ENCODE results near the gene DLG3.

DLG3 gene

DNA sequence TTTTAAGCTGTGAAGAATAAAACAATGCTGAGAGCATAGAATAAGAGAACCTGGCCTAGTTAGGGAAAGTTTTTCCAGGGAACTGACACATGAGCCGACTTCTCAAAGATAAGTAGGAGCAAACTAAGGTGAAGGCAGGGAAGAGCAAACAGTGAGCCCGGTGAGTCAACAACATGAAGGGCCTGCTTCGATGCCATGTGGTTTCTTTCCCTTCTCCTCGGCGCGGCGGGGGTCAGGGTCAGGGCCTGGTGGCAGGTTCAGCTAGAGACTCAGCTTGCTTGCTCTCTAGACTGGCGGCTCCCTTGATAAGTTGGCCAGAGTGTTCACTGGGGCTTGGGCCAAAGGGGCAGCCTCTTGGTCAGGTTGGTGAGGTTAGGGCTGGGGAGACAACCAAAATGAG, 81.1 kb downstream of the DLG3 start:
- no peak for DNase-seq

- no peak for DNase-seq
Measured at GRCh38 chrX:70527053-70527452, 82.4 kb downstream of the DLG3 start.

- no peak for DNase-seq
Measured at GRCh38 chrX:70527610-70528345, 83.1 kb downstream of the DLG3 start.

DNA sequence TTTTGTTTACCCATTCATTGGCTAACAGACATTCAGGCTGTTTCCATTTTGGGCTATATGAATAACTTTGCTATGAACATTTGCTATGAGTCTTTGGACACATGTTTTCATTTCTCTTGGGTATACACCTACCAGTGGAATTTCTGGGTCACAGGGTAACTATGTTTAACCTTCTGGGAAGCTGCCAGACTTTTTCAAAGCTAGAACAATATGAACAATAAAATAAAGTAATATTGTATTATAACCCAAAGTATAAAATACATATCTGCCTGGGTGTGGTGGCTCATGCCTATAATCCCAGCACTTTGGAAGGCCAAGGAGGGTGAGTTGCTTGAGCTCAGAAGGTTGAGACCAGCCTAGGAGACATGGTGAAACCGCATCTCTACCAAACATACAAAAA, 90.6 kb downstream of the DLG3 start:
- no peak for DNase-seq

GRCh38 chrX:70549429-70549828, 104.8 kb downstream of the DLG3 start:
- DNase-seq, result no peak

DNA sequence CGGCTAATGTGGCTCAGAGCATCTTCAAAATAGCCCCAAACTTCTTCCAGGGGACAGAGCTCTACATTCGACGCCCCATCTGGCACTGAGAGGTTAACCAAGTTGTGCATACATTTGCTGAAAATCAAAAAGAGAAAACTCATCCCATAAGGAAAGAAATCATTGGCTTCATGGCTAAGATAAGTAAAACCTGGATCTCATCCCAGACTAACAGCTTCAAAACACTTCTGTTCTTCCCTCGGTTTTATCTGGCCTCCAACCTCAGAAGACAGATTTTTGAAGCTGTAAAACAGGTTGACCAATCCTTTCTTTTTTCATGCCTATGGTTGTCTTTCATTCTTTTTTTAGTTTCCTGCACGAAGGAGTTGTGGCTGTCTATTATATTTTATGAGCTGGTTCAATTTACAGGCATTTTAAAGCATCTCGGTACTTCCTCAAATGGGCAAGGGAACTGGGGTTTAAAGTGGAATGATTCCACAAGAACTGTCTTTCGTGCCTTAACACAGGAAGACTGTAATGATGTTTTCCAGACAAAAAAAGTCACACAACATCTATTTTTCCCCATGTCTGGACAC, 107.6 kb downstream of the DLG3 start:
- no peak for DNase-seq

DNA sequence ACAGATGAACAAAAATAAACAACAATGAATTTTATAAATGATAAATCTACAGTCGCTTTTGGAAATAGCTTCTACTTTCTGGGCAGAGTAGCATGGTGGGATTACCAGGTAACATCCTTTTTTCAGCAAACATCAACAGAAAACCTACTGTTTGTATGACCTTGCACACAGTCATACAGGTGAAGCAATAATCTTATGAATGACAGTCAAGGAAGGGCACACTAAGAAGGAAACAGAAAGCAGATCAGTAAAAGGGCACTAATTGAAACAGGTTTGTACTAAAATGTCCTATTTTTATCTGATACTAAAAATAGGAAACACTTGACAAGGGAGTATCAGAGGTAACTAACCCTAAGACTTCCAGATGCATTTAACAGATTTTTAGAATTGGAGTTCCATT, 108.9 kb downstream of the DLG3 start:
- no peak for DNase-seq

GRCh38 chrX:70554081-70554480, 109.4 kb downstream of the DLG3 start:
- peak; percentile 50 for DNase-seq

DNA sequence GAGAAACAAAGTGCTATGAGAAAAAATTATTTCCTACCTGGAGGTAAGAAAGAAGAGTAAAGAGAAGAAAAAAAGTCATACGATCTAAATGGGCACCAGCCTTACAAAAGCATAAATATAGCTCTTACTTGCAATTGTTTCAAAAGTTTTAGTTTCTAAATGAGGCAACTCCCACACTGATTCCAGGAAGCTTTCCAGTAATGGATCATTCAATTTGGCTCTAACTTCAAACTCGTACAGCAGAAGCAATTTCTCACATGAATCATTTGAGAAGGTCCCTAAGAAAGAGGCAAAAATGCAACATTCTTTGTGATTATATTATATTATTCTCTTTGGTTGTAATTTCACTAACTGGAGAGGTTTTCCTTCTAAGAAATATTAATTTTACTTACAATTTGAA, 109.9 kb downstream of the DLG3 start:
- DNase-seq, result peak; percentile 14

- no peak for DNase-seq
Measured at GRCh38 chrX:70554948-70555347, 110.3 kb downstream of the DLG3 start.

Measured in fibroblast of skin of abdomen (primary cell).